Nephron progenitor cell (in vitro differentiated cells): ENCODE data around the gene ISLR.
A peak's percentile ranks its signal among the peaks of the same experiment; 100 is the strongest.

Source experiments
- DNase-seq: peaks from one replicate; pipeline ENCODE4 v3.0.0; 2021
- H3K27ac Mint-ChIP-seq: 2 replicates; pipeline ENCODE4 v1.8.0; 2021; ENCODE audit warnings: mild to moderate bottlenecking, moderate library complexity, mixed read lengths
- H3K27me3 Mint-ChIP-seq: 2 replicates; pipeline ENCODE4 v1.8.0; 2021; ENCODE audit warnings: mild to moderate bottlenecking, low read depth, mixed read lengths; ENCODE audit not compliant: poor library complexity
- H3K36me3 Mint-ChIP-seq: 2 replicates; pipeline ENCODE4 v1.8.0; 2021; ENCODE audit warnings: low read depth, mixed read lengths
- H3K4me1 Mint-ChIP-seq: 2 replicates; pipeline ENCODE4 v1.8.0; 2021; ENCODE audit warnings: mixed read lengths
- H3K4me3 Mint-ChIP-seq: 2 replicates; pipeline ENCODE4 v1.8.0; 2021; ENCODE audit warnings: mild to moderate bottlenecking, moderate library complexity, mixed read lengths
- H3K9me3 Mint-ChIP-seq: 2 replicates; pipeline ENCODE4 v1.8.0; 2021; ENCODE audit warnings: mild to moderate bottlenecking, moderate library complexity, mixed read lengths
- CTCF ChIP-seq: fragments of 200-600 bp; sonication (generic); IDR thresholded peaks from 2 replicates; pipeline ENCODE4 v1.5.0; 2021; ENCODE audit warnings: antibody characterized with exemption

The ISLR gene

GRCh38 chr15:74206801-74207281 lies 33.3 kb downstream of the ISLR start:
- TF ChIP-seq CTCF: no peak
- Mint-ChIP-seq H3K4me3 (peak overlapping the region; percentile 55), H3K27me3 (peaks cover 6% of the 10 kb centered on the region), H3K4me1 (peaks cover 100% of the 10 kb centered on the region), H3K36me3 (peaks cover 4% of the 10 kb centered on the region), H3K9me3 (no peaks in the 10 kb centered on the region), H3K27ac (peak overlapping the region; percentile 96)
- DNase-seq: no peak

GRCh38 chr15:74207652-74208440 lies 34.3 kb downstream of the ISLR start:
- Mint-ChIP-seq H3K4me3 (peak overlapping the region; percentile 72), H3K27ac (peak overlapping the region; percentile 96), H3K4me1 (peaks cover 100% of the 10 kb centered on the region), H3K27me3 (peaks cover 5% of the 10 kb centered on the region), H3K36me3 (peaks cover 6% of the 10 kb centered on the region), H3K9me3 (no peaks in the 10 kb centered on the region)
- DNase-seq: no peak
- no peak for TF ChIP-seq CTCF

GRCh38 chr15:74208496-74208895 lies 35.0 kb downstream of the ISLR start:
- Mint-ChIP-seq H3K4me3 (peak overlapping the region; percentile 72), H3K4me1 (peaks cover 100% of the 10 kb centered on the region), H3K27me3 (peaks cover 5% of the 10 kb centered on the region), H3K9me3 (no peaks in the 10 kb centered on the region), H3K36me3 (peaks cover 6% of the 10 kb centered on the region), H3K27ac (peak overlapping the region; percentile 96)
- no peak for DNase-seq
- TF ChIP-seq CTCF: no peak

- Mint-ChIP-seq H3K36me3 (peaks cover 6% of the 10 kb centered on the region), H3K27me3 (peaks cover 5% of the 10 kb centered on the region), H3K4me1 (peaks cover 100% of the 10 kb centered on the region), H3K4me3 (peak overlapping the region; percentile 72), H3K27ac (peak overlapping the region; percentile 96), H3K9me3 (no peaks in the 10 kb centered on the region)
- DNase-seq: peak; percentile 64
- no peak for TF ChIP-seq CTCF
Observed at GRCh38 chr15:74208901-74209559, 35.5 kb downstream of the ISLR start.

GRCh38 chr15:74209560-74209958 lies 36.0 kb downstream of the ISLR start:
- H3K36me3 Mint-ChIP-seq: peaks cover 6% of the 10 kb centered on the region
- TF ChIP-seq CTCF: no peak
- H3K9me3 Mint-ChIP-seq: no peaks in the 10 kb centered on the region
- H3K4me1 Mint-ChIP-seq: peaks cover 100% of the 10 kb centered on the region
- DNase-seq: no peak
- H3K27ac Mint-ChIP-seq: peak overlapping the region; percentile 96
- H3K27me3 Mint-ChIP-seq: peaks cover 5% of the 10 kb centered on the region
- H3K4me3 Mint-ChIP-seq: peak overlapping the region; percentile 72
